ENCODE data around the gene VAPB.

GRCh38 chr20:58402305-58402704 is 13.3 kb downstream of the VAPB start:
- TF ChIP-seq CTCF (conservative IDR thresholded peaks at IDR 0.05): no peak
- no peak for TF ChIP-seq ZFX (IDR thresholded peaks at IDR 0.05)

All from C4-2B (cell line).